T-helper 2 cell (primary cell): ENCODE measurements around the gene SIGLEC6.

Source experiments
- DNase-seq, 5 experiments: peaks; one replicate each; pipeline versions ENCODE4 v3.0.0 to v3.0.0-alpha.2; 2012 to 2022

SIGLEC6 gene

DNA sequence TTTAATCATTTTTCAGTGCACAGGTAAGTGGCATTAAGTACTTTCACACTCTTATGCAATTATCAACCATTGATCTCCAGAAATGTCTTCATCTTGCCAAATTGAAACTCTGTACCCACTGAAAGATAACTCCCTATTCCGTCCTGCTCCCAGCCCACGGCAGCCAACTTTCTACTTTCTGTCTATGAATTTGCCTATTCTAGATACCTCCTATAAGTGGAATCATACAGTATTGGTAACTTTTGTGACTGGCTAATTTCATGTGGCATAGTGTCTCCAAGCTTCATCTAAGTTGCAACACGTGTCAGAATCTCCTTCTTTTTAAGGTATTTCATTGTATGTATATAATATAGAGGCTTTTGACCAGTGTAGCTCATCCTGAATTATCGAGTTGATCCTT, 58.9 kb downstream of the SIGLEC6 start:
- no peak for DNase-seq

DNA sequence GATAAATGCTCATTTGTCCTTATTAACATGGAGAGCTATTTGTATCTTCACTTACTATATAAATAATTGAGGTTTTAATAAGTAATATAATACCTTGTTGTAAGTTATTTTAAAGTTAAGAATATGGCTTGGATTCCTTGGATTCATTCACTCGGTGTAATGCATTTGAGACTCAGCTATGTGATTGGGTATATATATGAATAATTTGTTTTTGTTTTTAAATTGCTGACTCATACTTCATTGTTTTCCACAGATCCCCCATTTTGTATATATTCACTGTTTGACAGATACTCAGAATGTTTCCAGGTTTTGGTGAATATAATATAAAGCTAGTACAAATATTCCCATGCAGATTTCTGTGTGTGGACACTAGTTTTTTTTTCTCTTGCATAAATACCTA, 59.9 kb downstream of the SIGLEC6 start:
- DNase-seq, result no peak

DNA sequence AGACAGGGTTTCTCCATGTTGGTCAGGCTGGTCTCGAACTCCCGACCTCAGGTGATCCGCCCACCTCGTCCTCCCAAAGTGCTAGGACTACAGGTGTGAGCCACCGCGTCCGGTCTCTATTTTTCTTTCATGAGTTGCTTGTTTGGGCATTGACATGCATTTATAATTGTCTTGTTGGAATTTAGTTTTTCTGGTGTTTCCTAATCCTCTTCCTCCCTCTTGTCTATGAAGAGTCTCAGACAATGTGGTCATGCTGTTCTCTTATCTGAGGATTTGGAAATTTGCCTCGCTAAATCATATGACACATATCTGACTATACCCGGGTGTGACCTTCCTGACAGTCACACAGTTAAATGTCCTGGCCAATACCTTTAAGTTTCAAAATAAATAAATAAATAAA, 60.5 kb downstream of the SIGLEC6 start:
- no peak for DNase-seq

DNA sequence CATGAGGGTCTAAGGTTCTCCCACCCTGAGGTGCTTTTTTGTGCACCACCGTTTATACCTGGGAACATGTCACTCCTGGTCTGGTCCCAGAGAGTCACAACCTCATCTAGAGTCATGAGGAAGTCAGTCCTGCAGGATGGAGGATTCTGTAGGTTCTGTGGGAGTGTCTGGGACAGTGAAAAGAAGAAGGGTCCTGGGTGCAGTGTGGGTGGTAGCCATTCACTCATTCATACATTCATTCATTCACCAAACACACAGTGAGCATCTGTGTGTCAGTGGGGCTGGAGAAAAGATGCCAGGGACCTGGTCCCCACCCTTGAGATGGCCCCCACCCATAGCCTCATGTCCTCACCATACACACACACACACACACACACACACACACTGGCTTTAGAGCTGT, 61.8 kb downstream of the SIGLEC6 start:
- no peak for DNase-seq

DNA sequence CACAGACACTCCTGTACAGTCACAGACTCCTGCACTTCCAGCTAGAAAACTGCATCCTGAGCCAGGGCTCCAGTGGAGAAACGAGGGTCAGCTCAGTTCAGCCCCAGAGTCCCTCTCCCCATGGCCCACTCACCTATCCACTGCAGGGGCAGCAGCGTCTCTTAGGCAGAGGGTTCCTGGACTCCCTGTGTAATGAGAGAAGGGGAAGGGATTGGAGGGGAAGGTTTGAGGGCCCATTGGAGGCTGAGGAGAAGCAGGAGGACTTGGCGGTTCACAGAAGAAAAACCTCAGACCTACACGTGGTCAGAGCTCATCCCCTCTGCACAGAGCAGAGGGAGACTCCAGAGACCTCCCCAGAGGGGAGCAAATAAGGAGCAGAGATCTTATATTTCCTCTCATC, 62.3 kb downstream of the SIGLEC6 start:
- DNase-seq, result no peak

DNA sequence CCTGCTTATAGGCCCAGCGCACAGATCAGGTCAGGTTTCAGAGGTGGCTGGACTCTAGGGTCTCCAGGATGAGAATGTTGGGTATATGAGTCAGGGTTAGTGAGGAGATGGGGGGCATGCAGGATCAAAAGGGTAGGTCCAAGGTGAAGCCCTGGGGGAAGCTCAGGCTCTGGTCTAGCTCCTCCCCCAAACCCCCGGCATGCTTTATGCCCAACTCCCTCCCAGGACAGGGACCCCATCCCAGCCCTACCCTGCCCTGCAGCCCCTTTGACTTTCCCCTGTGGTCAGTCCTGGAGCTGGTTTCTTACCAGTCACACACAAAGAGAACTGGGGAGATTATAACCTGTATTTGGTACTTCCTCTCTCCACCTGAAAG, 62.9 kb downstream of the SIGLEC6 start:
- no peak for DNase-seq

DNA sequence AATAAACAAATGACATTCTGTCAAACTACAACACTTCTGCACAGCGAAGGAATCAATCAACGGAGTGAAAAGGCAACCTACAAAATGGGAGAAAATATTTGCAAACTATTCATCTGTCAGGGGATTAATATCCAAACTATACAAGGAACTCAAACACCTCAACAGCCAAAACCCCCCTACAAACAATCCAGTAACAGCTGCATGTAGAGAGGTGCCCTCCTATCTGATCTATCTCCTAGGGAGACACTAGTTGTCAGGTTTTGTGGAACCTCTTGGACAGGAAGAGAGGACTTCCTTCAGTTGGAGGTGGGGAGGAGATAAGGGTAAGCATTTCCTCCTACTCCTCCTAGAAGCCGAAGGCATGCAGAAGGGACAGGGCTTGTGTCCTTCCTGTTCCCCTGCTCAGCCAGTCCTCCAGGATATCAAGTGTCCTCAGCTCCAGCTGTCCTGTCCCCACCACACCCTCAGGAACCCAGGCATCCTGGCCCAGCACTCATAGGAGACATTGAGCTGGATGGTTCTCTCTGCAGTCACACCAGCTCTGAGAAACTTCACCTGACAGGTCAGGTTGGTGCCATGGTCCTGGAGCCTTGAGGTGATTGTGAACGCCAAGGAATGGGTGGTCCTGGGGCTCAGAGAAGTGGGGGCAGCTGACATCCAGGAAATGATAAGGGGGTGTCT, 63.5 kb downstream of the SIGLEC6 start:
- DNase-seq, result peak in 1 of 5 experiments; percentile 23
